OCI-LY7 (cell line): ENCODE data around the gene INF2.

Experiments
- CTCF ChIP-seq: fragments of 200-600 bp; sonication (generic); conservative IDR thresholded peaks from 2 replicates; pipeline ENCODE4 v1.5.1; 2014; ENCODE audit warnings: mild to moderate bottlenecking, antibody characterized with exemption, low read length, moderate library complexity, mixed read lengths
- EZH2phosphoT487 ChIP-seq: fragments of 200-600 bp; sonication (generic); IDR thresholded peaks from 2 replicates; pipeline ENCODE4 v1.6.1; 2018; ENCODE audit warnings: low read depth, borderline replicate concordance, mild to moderate bottlenecking, mixed run types, antibody characterized with exemption, low read length, moderate library complexity, mixed read lengths

DNA sequence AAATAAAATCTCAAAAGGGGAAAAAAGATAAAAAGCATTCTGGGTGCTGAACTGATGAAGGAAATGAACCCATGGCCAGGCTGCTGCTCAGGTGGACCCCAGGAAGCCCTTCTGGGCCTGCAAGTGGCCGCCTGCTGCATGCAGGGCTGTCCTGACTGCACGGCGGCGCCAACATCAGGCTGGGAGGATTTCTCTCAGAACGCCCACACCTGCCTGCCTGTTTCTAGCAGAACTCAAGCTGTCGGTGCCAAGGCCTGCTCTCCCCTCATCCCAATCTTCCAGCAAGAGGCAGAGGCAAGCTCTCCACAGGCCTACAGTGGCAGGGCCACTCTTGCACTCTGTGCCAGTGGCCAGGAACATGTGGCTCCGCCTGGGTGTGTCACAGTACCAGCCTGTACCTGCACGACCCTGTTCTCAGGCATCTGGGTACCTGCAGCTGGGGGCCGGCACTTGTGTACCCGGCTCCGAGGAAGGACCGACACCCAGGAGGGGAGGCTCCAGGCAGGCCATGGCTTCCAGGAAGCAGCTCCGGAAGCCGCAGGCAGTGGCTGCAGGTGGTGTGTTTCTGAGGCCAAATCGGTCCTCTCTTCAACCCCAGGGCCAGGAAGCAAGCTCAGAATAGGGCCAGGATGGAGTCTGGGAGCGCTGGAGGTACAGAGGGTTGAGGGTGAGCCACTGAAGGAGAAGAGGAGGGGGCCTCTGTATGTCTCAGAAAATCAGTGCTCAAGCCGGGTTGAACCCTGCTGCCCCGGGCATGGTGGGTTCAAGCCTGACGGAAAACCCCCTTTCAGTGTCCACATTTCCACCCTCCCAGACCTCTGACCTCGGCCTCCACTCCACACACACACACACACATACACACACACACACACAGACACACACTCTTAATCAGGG is 2.5 kb upstream of the INF2 start:
- TF ChIP-seq CTCF (no peak), EZH2phosphoT487 (no peak)
